MCF 10A (cell line): Measurements from ENCODE around the gene PDCD1. TPM values are rescaled to one million over a fixed set of nuclear protein-coding genes. Genes with fewer than 3 reads are reported as not detected.

Source experiments
- BruUV-seq: library from RNA; stranded (reverse); fragments of 400-500 nt; replicated peaks from 2 replicates; lab custom pipeline; 2021; lab: Mats Ljungman, UMichigan
- CTCF ChIA-PET: fragments of 300-600 bp; sonication (Branson Sonifier 250); formaldehyde crosslinking; extraction: SDS; loops from one replicate; lab custom pipeline; 2021; ENCODE audit warnings: antibody characterized with exemption, inconsistent platforms; lab: Yijun Ruan, JAX
- POLR2A ChIA-PET: fragments of 300-600, 350-650 bp; sonication (Branson Sonifier 250); formaldehyde crosslinking; extraction: SDS; loops from one replicate; lab custom pipeline; 2020; ENCODE audit warnings: antibody characterized with exemption, inconsistent platforms; lab: Yijun Ruan, JAX
- DNase-seq: peaks from one replicate; pipeline ENCODE4 v3.0.0-alpha.2; 2018; ENCODE audit not compliant: unreplicated experiment
- H3K27ac Mint-ChIP-seq: one replicate; pipeline ENCODE4 v1.8.0; 2022; ENCODE audit warnings: mild to moderate bottlenecking, low read depth, mixed read lengths; ENCODE audit not compliant: unreplicated experiment
- H3K27me3 Mint-ChIP-seq: one replicate; pipeline ENCODE4 v1.8.0; 2022; ENCODE audit warnings: mixed read lengths; ENCODE audit not compliant: insufficient read depth, unreplicated experiment
- H3K36me3 Mint-ChIP-seq: one replicate; pipeline ENCODE4 v1.8.0; 2022; ENCODE audit warnings: mild to moderate bottlenecking, moderate library complexity, mixed read lengths; ENCODE audit not compliant: insufficient read depth, unreplicated experiment
- H3K4me1 Mint-ChIP-seq: one replicate; pipeline ENCODE4 v1.8.0; 2022; ENCODE audit warnings: mixed read lengths; ENCODE audit not compliant: insufficient read depth, unreplicated experiment
- H3K4me3 Mint-ChIP-seq: one replicate; pipeline ENCODE4 v1.8.0; 2022; ENCODE audit warnings: mild to moderate bottlenecking, moderate library complexity, mixed read lengths; ENCODE audit not compliant: unreplicated experiment
- H3K9me3 Mint-ChIP-seq: one replicate; pipeline ENCODE4 v1.8.0; 2022; ENCODE audit warnings: mixed read lengths; ENCODE audit not compliant: unreplicated experiment
- CTCF ChIP-seq: fragments of 200-600 bp; IDR thresholded peaks from one replicate; pipeline ENCODE4 v1.8.0; 2022; ENCODE audit warnings: antibody characterized with exemption, mild to moderate bottlenecking; ENCODE audit not compliant: unreplicated experiment
- intact Hi-C: fragments of 100-400 bp; cut with micrococcal nuclease; formaldehyde crosslinking; loops from 2 replicates; pipeline ENCODE4 v1.14.1; 2022
- total RNA-seq: library from RNA; stranded (reverse); gene quantifications from 2 replicates; pipeline ENCODE4 v1.2.3, GENCODE V29; 2022

Gene PDCD1
- total RNA-seq, 1 experiment from 2014 or later = not detected

GRCh38 chr2:241844831-241845578, 13.7 kb downstream of the PDCD1 start:
- no peaks in the 10 kb centered on the region for H3K9me3 Mint-ChIP-seq
- peaks cover 26% of the 10 kb centered on the region for H3K27me3 Mint-ChIP-seq
- TF ChIP-seq CTCF = no peak
- no peak overlapping the region for H3K4me3 Mint-ChIP-seq
- no peaks in the 10 kb centered on the region for H3K36me3 Mint-ChIP-seq
- no TSS peak for BruUV-seq
- no peak overlapping the region for H3K27ac Mint-ChIP-seq
- intact Hi-C loops = no loop called here
- no peak for DNase-seq
- POLR2A ChIA-PET = interaction anchor here (0.6 kb wide), 1 partner anchor 112 kb away, joined by 3 read pairs; no protein-coding TSS in a partner anchor
- no peaks in the 10 kb centered on the region for H3K4me1 Mint-ChIP-seq
- CTCF ChIA-PET = interaction anchor here (0.5 to 1.2 kb wide), 4 partner anchors 10 to 827 kb away, joined by 3 read pairs; no protein-coding TSS in a partner anchor

GRCh38 chr2:241844066-241844728, 14.5 kb downstream of the PDCD1 start:
- H3K4me3 Mint-ChIP-seq = peak overlapping the region; percentile 45
- intact Hi-C loops = no loop called here
- peaks cover 34% of the 10 kb centered on the region for H3K27me3 Mint-ChIP-seq
- no peaks in the 10 kb centered on the region for H3K9me3 Mint-ChIP-seq
- no peaks in the 10 kb centered on the region for H3K36me3 Mint-ChIP-seq
- BruUV-seq = no TSS peak
- H3K27ac Mint-ChIP-seq = no peak overlapping the region
- no peak for TF ChIP-seq CTCF
- ChIA-PET CTCF (interaction anchor here (0.5 to 1.2 kb wide), 4 partner anchors 9 to 826 kb away, joined by 3 read pairs; no protein-coding TSS in a partner anchor), POLR2A (no interaction called here)
- DNase-seq = no peak
- no peaks in the 10 kb centered on the region for H3K4me1 Mint-ChIP-seq

GRCh38 chr2:241843321-241844065, 15.2 kb downstream of the PDCD1 start:
- no peak for TF ChIP-seq CTCF
- Mint-ChIP-seq H3K27me3 (peaks cover 41% of the 10 kb centered on the region), H3K9me3 (no peaks in the 10 kb centered on the region), H3K4me1 (no peaks in the 10 kb centered on the region), H3K4me3 (no peak overlapping the region), H3K36me3 (no peaks in the 10 kb centered on the region), H3K27ac (no peak overlapping the region)
- ChIA-PET POLR2A (no interaction called here), CTCF (no interaction called here)
- intact Hi-C loops = no loop called here
- no peak for DNase-seq
- no TSS peak for BruUV-seq
